Measurements from ENCODE around the gene TRPM7. TPM values are rescaled to one million over a fixed set of nuclear protein-coding genes. Genes with fewer than 3 reads are reported as not detected.

The TRPM7 gene
- total and polyA plus RNA-seq, 2 of the 8 experiments (the other 6 are each of a cell fraction or from before 2014, with no cell fraction given) = 7.5 to 33.2 TPM

DNA sequence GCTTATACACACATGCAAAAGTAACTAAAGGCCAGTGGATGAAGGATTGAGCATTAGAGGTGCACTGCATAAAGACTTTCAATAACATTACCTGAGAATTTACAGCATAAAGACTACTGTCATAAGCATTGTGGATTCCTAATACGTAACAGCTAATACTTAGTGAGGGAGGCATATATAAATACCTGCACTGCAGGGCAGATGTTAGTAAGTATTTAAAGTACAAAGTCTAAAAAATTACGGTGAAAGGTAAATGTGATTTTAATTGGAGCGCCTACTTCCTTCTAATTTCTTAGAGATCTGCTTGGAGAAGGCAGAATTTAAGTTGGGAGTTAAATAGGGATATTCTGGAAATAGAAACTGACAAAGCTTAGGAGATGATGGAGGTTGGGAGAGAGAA, 25.4 kb upstream of the TRPM7 start:
- no peak overlapping the region for H3K9ac ChIP-seq (replicated peaks in 1 of 4; ENCODE audit: extremely low read depth in 1 of 4, low read depth in 3 of 4, low read length in 3 of 4)
- CTCF ChIA-PET (ENCODE audit: partially characterized antibody) = interaction anchor here (2.1 kb wide), 1 partner anchor 165 kb away, joined by 4 read pairs; no protein-coding TSS in a partner anchor
- WGBS, 2 experiments (ENCODE audit: extremely low coverage in 1 of 2, insufficient coverage in 1 of 2, insufficient read length in 1 of 2, insufficient replicate concordance in 2 of 2, low coverage in 1 of 2, low lambda C conversion rate in 2 of 2, missing lambda C conversion rate in 1 of 2) = 92% methylated on average over 3 of the region's 3 CpGs; no CpG with 5 or more reads in 1 of the 2 experiments
- H3K79me1 ChIP-seq (ENCODE audit: low read depth, low read length) = no peaks in the 10 kb centered on the region
- no peaks in the 10 kb centered on the region; a peak in 1 of 8 replicates for H3K36me3 ChIP-seq (ENCODE audit: control insufficient read depth in 2 of 4, insufficient read depth in 4 of 4, low read length in 3 of 4)
- no peak overlapping the region for H2AFZ ChIP-seq (ENCODE audit: low read length)
- no peak overlapping the region for H3K4me2 ChIP-seq (ENCODE audit: insufficient read depth in 1 of 2, low read depth in 2 of 2, low read length in 2 of 2)
- no peak overlapping the region for H4K5ac ChIP-seq (ENCODE audit: insufficient read length, low read depth, low read length)
- TF ChIP-seq JUND (IDR thresholded peaks at IDR 0.05; ENCODE audit: low read length) (no peak), BRCA1 (IDR thresholded peaks at IDR 0.05; ENCODE audit: low read depth, low read length) (no peak), RBBP5 (IDR thresholded peaks at IDR 0.05; ENCODE audit: borderline replicate concordance, low read depth, low read length) (no peak), CTBP2 (IDR thresholded peaks at IDR 0.05; ENCODE audit: borderline replicate concordance, insufficient read depth, insufficient read length, low read length) (no peak), RAD21 (IDR thresholded peaks at IDR 0.05 in 1 of 2, conservative IDR thresholded peaks at IDR 0.05 in 1 of 2; ENCODE audit: low read depth in 2 of 2, low read length in 2 of 2) (no peak), EGR1 (IDR thresholded peaks at IDR 0.05; ENCODE audit: borderline replicate concordance, low read depth, low read length) (no peak), CBX8 (IDR thresholded peaks at IDR 0.05; ENCODE audit: borderline replicate concordance, low read depth, low read length) (no peak), CHD1 (IDR thresholded peaks at IDR 0.05; ENCODE audit: low read depth, low read length) (no peak), NRF1 (IDR thresholded peaks at IDR 0.05; ENCODE audit: low read depth, low read length) (no peak), BACH1 (IDR thresholded peaks at IDR 0.05; ENCODE audit: low read length) (no peak), TAF1 (IDR thresholded peaks at IDR 0.05; ENCODE audit: low read depth, low read length) (no peak)
- TF ChIP-seq, protein P1, sequence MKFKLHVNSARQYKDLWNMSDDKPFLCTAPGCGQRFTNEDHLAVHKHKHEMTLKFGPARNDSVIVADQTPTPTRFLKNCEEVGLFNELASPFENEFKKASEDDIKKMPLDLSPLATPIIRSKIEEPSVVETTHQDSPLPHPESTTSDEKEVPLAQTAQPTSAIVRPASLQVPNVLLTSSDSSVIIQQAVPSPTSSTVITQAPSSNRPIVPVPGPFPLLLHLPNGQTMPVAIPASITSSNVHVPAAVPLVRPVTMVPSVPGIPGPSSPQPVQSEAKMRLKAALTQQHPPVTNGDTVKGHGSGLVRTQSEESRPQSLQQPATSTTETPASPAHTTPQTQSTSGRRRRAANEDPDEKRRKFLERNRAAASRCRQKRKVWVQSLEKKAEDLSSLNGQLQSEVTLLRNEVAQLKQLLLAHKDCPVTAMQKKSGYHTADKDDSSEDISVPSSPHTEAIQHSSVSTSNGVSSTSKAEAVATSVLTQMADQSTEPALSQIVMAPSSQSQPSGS (IDR thresholded peaks at IDR 0.05; ENCODE audit: low read length) = no peak
- H3K56ac ChIP-seq (replicated peaks; ENCODE audit: insufficient read length, low read depth, low read length) = no peak overlapping the region
- no peak overlapping the region for H2BK12ac ChIP-seq (ENCODE audit: low read depth, low read length)
- no peak for FAIRE-seq
- H3K23me2 ChIP-seq (ENCODE audit: low read depth, low read length) = no peaks in the 10 kb centered on the region
- H3K14ac ChIP-seq (ENCODE audit: insufficient read length) = no peak overlapping the region
- H4K8ac ChIP-seq (ENCODE audit: extremely low read depth, insufficient read depth, low read length) = no peak overlapping the region
- H2AK5ac ChIP-seq (ENCODE audit: low read depth, low read length) = no peak overlapping the region
- no peak overlapping the region for H2BK15ac ChIP-seq (ENCODE audit: low read length)
- H2BK20ac ChIP-seq (ENCODE audit: low read length) = no peak overlapping the region
- DNase-seq (ENCODE audit: low read depth in 1 of 2, low spot score in 2 of 2) = no peak
- H3K18ac ChIP-seq (ENCODE audit: extremely low read depth, low read length) = no peak overlapping the region
- no peaks in the 10 kb centered on the region for H3K4me1 ChIP-seq (replicated peaks in 1 of 4; ENCODE audit: control insufficient read depth in 3 of 4, insufficient read depth in 4 of 4, low read length in 3 of 4)
- POLR2A ChIA-PET (ENCODE audit: partially characterized antibody) = interaction anchor here (1.0 kb wide), 1 partner anchor 13 kb away, joined by 5 read pairs; no protein-coding TSS in a partner anchor
- H3K9me3 ChIP-seq (ENCODE audit: insufficient read depth in 2 of 2, low read depth in 1 of 2, low read length in 1 of 2) = no peaks in the 10 kb centered on the region
- H2BK120ac ChIP-seq (replicated peaks; ENCODE audit: low read depth, low read length) = no peak overlapping the region
- H3K4me3 ChIP-seq (ENCODE audit: extremely low read depth in 1 of 4, insufficient read depth in 2 of 4, low read depth in 3 of 4, low read length in 4 of 4) = no peak overlapping the region
- no peaks in the 10 kb centered on the region for H4K20me1 ChIP-seq (replicated peaks in 1 of 2; ENCODE audit: control insufficient read depth in 1 of 2, insufficient read depth in 2 of 2, low read length in 2 of 2)
- H3K79me2 ChIP-seq (ENCODE audit: control insufficient read depth in 1 of 2, insufficient read depth in 2 of 2, low read length in 2 of 2) = no peaks in the 10 kb centered on the region
- H3K4ac ChIP-seq (replicated peaks; ENCODE audit: insufficient read length, low read depth, low read length) = no peak overlapping the region
- no peak overlapping the region for H2BK5ac ChIP-seq (ENCODE audit: low read depth, low read length)
- no peak overlapping the region for H4K91ac ChIP-seq (replicated peaks; ENCODE audit: insufficient read length, low read length)
- H3K23ac ChIP-seq (ENCODE audit: insufficient read length) = no peak overlapping the region
- H3K27me3 ChIP-seq (replicated peaks in 1 of 4; ENCODE audit: control insufficient read depth in 3 of 4, extremely low read depth in 1 of 4, insufficient read depth in 3 of 4, low read length in 3 of 4) = no peaks in the 10 kb centered on the region
- H3K27ac ChIP-seq (ENCODE audit: low read depth, low read length) = no peak overlapping the region

All from H1 (cell line).